SK-N-MC (cell line): ENCODE results near the gene PRAMEF10.
"Not testable (repeated sequence)": the region's sequence is repeated elsewhere in the genome, so short reads cannot be mapped to it uniquely, and the experiment has no call there.

Source experiments
- EZH2 ChIP-seq: fragments of 200-600 bp; sonication (generic); IDR thresholded peaks from one replicate; pipeline ENCODE4 v1.6.1; 2017; ENCODE audit warnings: antibody characterized with exemption
- FOXP2 ChIP-seq: optimal IDR thresholded peaks from 2 replicates; pipeline ENCODE3; 2011; ENCODE audit warnings: mild to moderate bottlenecking, moderate library complexity; ENCODE audit not compliant: insufficient read depth; ENCODE audit errors: extremely low read length, control extremely low read depth
- POLR2AphosphoS5 ChIP-seq: IDR thresholded peaks from 2 replicates; pipeline ENCODE4 v1.6.1; 2012; ENCODE audit warnings: mild to moderate bottlenecking, low read depth, low read length, borderline replicate concordance

DNA sequence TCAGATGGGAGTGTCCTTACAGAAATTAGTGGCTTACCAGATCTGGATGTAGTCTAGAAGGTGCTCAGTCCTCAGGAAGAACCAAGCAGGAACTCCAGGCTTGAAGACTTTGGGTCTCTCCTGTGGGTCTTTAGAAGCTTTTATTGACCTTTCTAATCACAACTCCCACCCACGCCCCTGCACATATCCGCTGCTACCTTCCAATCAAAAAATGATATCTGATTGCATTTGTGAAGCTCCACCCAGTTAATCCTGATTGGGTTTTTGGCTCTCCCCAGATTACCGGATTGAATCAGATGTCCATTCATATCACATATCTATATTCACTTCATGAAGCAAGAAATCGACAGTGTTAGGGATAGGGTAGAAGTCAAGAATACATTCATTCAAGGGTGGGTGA, 49.4 kb upstream of the PRAMEF10 start, which contains the start of gene PRAMEF6:
- not testable (repeated sequence) for TF ChIP-seq EZH2, POLR2AphosphoS5, FOXP2
